Osteocyte (in vitro differentiated cells): Measurements from ENCODE around the gene OLFML1. TPM values are rescaled to one million over a fixed set of nuclear protein-coding genes. Genes with fewer than 3 reads are reported as not detected.

Experiments
- DNase-seq: peaks from one replicate; pipeline ENCODE4 v3.0.0; 2021; ENCODE audit warnings: mixed read lengths; ENCODE audit not compliant: unreplicated experiment; ENCODE audit errors: extremely low spot score
- H3K27ac Mint-ChIP-seq: one replicate; pipeline ENCODE4 v1.8.0; 2021; ENCODE audit warnings: mild to moderate bottlenecking, mixed read lengths; ENCODE audit not compliant: unreplicated experiment
- H3K27me3 Mint-ChIP-seq: one replicate; pipeline ENCODE4 v1.8.0; 2021; ENCODE audit warnings: mixed read lengths; ENCODE audit not compliant: unreplicated experiment
- H3K36me3 Mint-ChIP-seq: one replicate; pipeline ENCODE4 v1.8.0; 2021; ENCODE audit warnings: mixed read lengths; ENCODE audit not compliant: unreplicated experiment
- H3K4me1 Mint-ChIP-seq: one replicate; pipeline ENCODE4 v1.8.0; 2021; ENCODE audit warnings: mixed read lengths; ENCODE audit not compliant: unreplicated experiment
- H3K4me3 Mint-ChIP-seq: one replicate; pipeline ENCODE4 v1.8.0; 2021; ENCODE audit warnings: mild to moderate bottlenecking, moderate library complexity, mixed read lengths; ENCODE audit not compliant: unreplicated experiment
- H3K9me3 Mint-ChIP-seq: one replicate; pipeline ENCODE4 v1.8.0; 2021; ENCODE audit warnings: mixed read lengths; ENCODE audit not compliant: unreplicated experiment
- total RNA-seq: library from RNA; stranded (reverse); gene quantifications from 2 replicates; pipeline ENCODE4 v1.2.1, GENCODE V29; 2021
- TF ChIP-seq, protein P1 (sequence below): fragments of 200-600 bp; sonication (generic); IDR thresholded peaks from 2 replicates; pipeline ENCODE4 v1.5.0; 2021; ENCODE audit warnings: antibody characterized with exemption, mild to moderate bottlenecking, moderate library complexity

Gene OLFML1
- total RNA-seq, 1 donor from 2014 or later: 59.7 TPM

DNA sequence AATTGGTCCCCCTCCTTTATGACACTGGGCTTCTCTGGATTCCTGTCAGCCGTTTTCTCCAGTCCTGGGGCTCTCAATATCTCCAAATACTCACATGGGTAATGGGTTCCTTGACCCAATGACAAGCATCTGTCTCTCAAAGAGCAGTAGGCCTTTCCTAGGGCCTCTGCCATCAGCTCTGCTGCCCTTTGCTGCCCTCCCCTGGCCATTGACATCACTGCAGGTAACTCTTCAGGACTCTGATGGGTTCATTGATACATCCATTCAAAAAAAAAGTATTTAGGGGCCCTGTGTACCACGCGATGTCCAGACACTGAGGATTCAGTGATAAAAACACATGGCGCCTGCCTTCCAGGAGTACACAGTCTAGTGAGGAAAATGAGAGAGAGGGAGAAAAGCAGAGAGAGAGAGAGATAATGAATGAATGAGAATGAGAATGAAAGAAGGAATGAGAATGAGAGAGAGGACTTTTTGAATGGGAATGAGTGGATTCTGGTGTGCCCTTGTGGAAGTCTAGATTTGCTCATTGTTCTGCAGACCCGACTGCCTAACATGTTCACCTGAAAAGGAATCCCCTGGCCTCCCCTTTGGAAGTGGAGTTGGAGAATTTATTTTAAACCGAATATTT, 42.6 kb upstream of the OLFML1 start:
- TF ChIP-seq, protein P1, sequence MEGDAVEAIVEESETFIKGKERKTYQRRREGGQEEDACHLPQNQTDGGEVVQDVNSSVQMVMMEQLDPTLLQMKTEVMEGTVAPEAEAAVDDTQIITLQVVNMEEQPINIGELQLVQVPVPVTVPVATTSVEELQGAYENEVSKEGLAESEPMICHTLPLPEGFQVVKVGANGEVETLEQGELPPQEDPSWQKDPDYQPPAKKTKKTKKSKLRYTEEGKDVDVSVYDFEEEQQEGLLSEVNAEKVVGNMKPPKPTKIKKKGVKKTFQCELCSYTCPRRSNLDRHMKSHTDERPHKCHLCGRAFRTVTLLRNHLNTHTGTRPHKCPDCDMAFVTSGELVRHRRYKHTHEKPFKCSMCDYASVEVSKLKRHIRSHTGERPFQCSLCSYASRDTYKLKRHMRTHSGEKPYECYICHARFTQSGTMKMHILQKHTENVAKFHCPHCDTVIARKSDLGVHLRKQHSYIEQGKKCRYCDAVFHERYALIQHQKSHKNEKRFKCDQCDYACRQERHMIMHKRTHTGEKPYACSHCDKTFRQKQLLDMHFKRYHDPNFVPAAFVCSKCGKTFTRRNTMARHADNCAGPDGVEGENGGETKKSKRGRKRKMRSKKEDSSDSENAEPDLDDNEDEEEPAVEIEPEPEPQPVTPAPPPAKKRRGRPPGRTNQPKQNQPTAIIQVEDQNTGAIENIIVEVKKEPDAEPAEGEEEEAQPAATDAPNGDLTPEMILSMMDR: peak; percentile 87
- Mint-ChIP-seq H3K27me3 (peaks cover 6% of the 10 kb centered on the region), H3K36me3 (no peaks in the 10 kb centered on the region), H3K9me3 (no peaks in the 10 kb centered on the region), H3K4me3 (no peak overlapping the region), H3K27ac (no peak overlapping the region), H3K4me1 (no peaks in the 10 kb centered on the region)
- peak; percentile 87 for DNase-seq

DNA sequence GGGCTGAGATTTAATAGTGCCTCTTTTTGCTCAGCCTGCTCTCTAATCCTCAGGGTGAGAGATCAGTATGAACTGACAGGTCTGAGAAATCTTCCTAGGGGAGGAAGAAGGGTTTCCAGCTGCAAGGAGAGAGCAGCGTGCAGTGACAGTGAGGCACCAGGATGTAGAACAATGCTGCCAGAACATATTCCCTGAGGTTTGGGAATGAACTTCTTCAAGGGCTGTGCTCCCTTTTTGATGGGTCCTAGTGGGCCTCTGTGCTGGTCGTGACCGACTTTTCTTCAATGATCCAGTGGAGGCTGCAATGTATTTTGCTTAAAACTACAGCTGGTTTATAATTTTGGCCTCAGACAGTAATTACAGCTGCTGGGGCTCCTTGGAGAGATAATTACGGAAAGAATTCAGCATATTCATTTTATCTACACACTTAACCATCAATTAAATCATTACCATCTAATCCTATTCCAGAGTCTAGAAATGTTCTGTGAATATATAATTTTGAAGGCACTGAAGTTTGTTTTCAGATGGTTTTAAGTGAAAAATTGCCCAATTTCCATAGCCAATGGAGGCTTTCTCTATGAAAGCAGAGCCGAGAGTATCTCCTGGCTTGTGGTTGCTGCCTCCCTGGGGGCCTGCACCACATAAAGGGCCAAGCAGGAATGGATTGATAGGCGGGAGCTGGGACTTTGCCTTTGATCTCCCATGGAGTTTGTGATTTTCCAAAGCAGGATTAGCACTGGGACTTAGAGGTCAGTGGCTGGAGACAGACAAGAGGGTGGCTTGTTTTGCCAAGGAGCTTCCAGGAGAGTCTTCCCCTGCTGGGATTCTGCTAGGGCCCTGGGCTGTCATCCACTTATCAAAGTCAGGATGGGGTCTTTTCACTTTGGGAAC, 41.0 kb upstream of the OLFML1 start:
- no peak for DNase-seq
- Mint-ChIP-seq H3K27me3 (peaks cover 3% of the 10 kb centered on the region), H3K4me1 (no peaks in the 10 kb centered on the region), H3K9me3 (no peaks in the 10 kb centered on the region), H3K27ac (no peak overlapping the region), H3K4me3 (no peak overlapping the region), H3K36me3 (no peaks in the 10 kb centered on the region)
- TF ChIP-seq, protein P1: no peak

DNA sequence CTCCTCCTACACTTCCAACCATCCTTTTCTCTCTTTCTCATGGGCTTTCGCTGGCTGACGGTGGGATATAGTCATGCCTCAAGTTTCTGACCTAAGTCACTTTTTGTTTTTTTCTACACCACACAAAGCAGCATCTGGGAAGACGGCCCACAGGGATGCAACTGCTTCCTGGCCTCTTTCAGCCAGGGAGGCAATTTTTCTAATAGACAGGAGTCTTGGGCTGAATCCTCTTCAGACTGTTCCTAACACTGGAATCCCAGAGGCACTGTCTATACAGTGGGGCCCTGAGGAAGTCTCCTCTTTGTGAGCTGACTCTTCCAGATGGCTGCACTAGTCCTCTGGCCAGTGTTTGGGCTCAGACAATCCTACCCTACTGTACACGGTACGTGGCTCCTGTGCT, 39.7 kb upstream of the OLFML1 start:
- H3K9me3 Mint-ChIP-seq: no peaks in the 10 kb centered on the region
- H3K4me1 Mint-ChIP-seq: peaks cover 4% of the 10 kb centered on the region
- TF ChIP-seq, protein P1: no peak
- H3K27me3 Mint-ChIP-seq: peaks cover 3% of the 10 kb centered on the region
- no peak overlapping the region for H3K27ac Mint-ChIP-seq
- H3K4me3 Mint-ChIP-seq: no peak overlapping the region
- H3K36me3 Mint-ChIP-seq: no peaks in the 10 kb centered on the region
- no peak for DNase-seq

DNA sequence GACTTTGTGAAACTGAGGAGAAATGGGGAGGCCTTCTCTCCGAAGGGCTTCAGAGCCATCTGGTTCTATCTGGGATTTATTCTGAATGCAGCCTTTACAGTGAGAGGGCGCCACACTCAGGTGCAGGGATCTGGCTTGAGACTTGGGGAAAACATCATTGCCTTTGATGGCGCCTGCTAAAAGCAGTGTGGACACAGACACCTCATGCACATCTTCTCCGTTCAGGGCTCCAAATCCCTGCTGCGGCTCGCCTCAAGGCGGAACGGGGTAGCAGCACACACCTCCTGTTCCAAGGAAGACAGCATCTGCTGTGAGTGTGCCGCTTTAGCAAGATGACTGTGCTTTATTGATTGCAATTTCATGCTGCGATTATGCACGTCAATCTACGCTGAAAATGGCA, 37.1 kb upstream of the OLFML1 start:
- Mint-ChIP-seq H3K4me1 (peaks cover 4% of the 10 kb centered on the region), H3K4me3 (no peak overlapping the region), H3K36me3 (no peaks in the 10 kb centered on the region), H3K9me3 (no peaks in the 10 kb centered on the region), H3K27me3 (peaks cover 9% of the 10 kb centered on the region), H3K27ac (no peak overlapping the region)
- no peak for DNase-seq
- TF ChIP-seq, protein P1: no peak

DNA sequence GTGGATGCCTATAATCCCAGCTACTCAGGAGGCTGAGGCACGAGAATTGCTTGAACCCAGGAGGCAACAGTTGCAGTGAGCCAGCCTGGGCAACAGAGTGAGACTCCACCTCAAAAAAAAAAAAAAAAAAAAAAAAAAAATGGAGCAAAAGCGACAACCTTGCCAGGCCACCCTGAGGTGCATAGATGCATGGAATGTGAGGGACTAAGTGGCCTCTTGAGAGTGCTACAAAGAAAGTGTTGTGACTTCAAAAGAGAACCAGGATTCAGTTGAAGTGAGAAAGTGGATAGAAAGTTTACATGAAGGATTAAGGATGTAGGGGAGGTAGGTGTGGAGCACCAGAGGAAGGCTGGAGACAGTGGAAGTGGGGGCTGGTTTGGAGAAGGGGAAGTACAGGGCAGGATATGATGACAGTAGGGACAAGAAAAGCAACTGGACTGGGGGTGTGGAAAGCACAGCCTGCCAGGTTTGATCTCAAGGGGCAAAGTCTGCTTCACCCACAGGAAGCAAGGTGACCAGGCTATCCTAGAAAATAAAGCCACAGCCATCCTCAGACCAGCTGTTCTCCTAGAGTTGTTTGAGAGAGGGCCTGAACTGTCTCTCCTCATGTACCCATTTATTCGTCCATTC, 36.0 kb upstream of the OLFML1 start:
- H3K27ac Mint-ChIP-seq: no peak overlapping the region
- no peak overlapping the region for H3K4me3 Mint-ChIP-seq
- no peak for DNase-seq
- H3K4me1 Mint-ChIP-seq: peaks cover 4% of the 10 kb centered on the region
- H3K9me3 Mint-ChIP-seq: no peaks in the 10 kb centered on the region
- no peaks in the 10 kb centered on the region for H3K36me3 Mint-ChIP-seq
- TF ChIP-seq, protein P1: no peak
- peaks cover 7% of the 10 kb centered on the region for H3K27me3 Mint-ChIP-seq
